ENCODE results near the gene RNF138. TPM values are rescaled to one million over a fixed set of nuclear protein-coding genes. Genes with fewer than 3 reads are reported as not detected.
"Not testable (repeated sequence)": the region's sequence is repeated elsewhere in the genome, so short reads cannot be mapped to it uniquely, and the experiment has no call there.

RNF138 gene
- polyA plus RNA-seq, 4 donors, result 51.1 to 69.4 (median 60.0) TPM

DNA sequence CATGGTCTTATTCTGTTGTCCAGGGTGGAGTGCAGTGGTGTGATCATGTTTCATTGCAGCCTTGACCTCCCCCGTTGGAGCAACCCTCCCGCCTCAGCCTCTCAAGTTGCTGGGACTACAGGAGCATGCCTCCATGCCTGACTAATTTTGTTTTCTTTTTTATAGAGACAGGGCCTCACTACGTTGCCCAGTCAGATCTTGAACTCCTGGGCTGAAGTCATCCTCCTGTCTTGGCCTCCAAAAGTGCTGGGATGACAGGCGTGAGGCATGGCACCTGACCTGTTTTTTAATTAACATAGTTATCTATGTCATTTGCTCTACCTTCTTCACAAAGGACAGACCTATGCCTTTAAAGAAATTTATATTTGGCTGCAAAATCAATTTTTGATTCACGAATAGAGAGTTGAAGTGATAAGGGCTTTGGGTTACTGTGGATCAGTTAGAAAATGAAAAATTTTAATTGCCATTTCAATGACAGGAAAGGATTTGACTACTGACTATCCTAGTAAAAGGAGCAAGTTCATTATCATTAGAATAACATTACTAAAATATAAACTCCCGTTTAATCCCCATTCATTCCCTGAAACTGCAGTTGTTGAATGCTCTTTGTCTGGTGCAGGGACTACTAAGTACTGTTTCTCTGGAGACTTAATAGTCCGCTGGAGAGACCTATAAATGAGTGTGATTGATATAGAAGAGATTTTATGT is 3.7 kb downstream of the RNF138 start:
- no peak for DNase-seq (ENCODE audit: low read depth in 4 of 4, low spot score in 3 of 4)

DNA sequence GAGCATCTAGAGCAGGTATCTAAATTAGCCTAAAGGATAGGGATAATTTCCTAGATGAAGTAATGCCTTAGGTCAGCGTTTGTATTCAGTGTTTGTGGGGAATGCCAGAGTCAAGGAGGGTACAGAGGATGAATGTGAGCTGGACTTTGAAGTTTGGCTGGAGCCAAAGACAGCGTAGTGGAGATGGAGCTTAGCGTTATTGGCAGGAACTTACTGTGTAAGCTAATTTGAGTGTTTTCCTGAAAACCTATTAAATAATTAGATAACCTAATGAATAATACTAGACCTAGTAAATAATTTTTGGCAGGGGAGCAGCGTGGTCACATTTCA is 4.2 kb downstream of the RNF138 start:
- DNase-seq (ENCODE audit: low read depth in 4 of 4, low spot score in 3 of 4), result no peak

- DNase-seq (ENCODE audit: low read depth in 4 of 4, low spot score in 3 of 4), result no peak
Measured at GRCh38 chr18:32096946-32097345, 5.3 kb downstream of the RNF138 start.

DNA sequence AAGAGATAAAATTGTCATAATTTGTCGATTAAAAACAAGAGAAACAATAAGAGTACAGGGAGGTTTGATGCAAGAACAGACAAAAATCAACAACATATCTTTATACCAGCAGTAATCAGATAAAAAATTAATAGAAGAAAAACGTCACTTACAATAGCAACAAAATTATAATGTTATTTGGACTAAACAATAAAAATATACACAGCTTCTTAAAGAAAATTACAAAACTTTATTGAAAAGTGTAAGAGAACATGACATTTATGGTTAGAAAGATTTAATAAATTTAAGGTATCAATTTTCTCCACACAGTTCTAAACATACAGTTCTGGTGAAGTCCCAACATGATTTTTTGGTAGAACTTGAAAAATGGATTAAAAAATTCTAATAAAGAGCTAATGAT is 12.8 kb downstream of the RNF138 start:
- DNase-seq (ENCODE audit: low read depth in 4 of 4, low spot score in 3 of 4), result no peak

- no peak for DNase-seq (ENCODE audit: low read depth in 4 of 4, low spot score in 3 of 4)
Measured at GRCh38 chr18:32110005-32110404, 18.3 kb downstream of the RNF138 start.

- no peak for DNase-seq (ENCODE audit: low read depth in 4 of 4, low spot score in 3 of 4)
Measured at GRCh38 chr18:32111706-32112105, 20.0 kb downstream of the RNF138 start.

- DNase-seq (ENCODE audit: low read depth in 4 of 4, low spot score in 3 of 4), result no peak
Measured at GRCh38 chr18:32112826-32113225, 21.2 kb downstream of the RNF138 start.

DNA sequence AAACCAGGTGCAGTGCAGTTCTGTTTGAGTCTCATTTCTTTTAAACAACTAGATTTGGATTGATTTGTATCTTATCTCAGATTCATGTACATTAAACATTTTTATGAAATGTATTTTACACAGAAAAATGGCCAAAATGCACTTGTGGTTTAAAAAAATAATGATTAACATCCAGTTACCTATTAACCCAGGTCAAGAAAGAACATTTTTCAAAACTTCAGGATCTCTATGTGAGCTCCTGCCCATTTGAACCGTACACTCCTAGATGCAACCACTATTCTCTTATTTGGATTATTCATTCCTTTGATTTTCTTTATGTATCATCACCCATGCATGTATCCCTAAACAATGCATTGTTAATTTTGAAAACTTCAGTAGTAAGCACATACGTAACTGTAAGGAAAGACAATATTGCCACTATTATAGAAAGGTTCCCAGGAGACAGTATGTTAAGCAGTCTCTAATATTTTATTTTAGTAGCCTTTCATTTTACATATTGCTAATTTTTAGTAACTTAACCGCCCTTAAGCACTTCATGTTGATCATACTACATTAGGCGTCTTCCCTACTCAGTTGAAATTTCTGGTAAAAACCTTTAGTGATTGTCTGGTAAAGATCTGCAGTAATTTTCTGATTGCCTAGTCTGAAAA is 22.7 kb downstream of the RNF138 start:
- DNase-seq (ENCODE audit: low read depth in 4 of 4, low spot score in 3 of 4), result no peak

- DNase-seq (ENCODE audit: low read depth in 4 of 4, low spot score in 3 of 4), result no peak
Measured at GRCh38 chr18:32122039-32122438, 30.4 kb downstream of the RNF138 start.

- DNase-seq (ENCODE audit: low read depth in 4 of 4, low spot score in 3 of 4), result no peak
Measured at GRCh38 chr18:32126538-32126937, 34.9 kb downstream of the RNF138 start.

DNA sequence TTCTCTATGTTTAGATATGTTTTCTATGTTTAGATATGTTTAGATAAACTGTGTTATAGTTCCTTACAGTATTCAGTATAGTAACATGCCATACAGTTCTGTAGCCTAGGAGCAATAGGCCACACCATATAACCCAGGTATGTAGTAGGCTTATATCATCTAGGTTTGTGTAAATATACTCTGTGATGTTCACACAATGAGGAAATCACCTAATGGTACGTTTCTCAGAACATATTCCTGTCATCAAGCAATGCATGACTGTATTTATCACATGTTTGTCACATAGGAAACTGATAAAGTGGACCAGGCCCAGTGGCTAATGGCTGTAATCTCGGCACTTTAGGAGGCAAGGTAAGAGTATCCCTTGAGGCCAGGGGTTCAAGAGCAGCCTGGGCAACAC is 44.0 kb downstream of the RNF138 start:
- DNase-seq (ENCODE audit: low read depth in 4 of 4, low spot score in 3 of 4), result no peak

DNA sequence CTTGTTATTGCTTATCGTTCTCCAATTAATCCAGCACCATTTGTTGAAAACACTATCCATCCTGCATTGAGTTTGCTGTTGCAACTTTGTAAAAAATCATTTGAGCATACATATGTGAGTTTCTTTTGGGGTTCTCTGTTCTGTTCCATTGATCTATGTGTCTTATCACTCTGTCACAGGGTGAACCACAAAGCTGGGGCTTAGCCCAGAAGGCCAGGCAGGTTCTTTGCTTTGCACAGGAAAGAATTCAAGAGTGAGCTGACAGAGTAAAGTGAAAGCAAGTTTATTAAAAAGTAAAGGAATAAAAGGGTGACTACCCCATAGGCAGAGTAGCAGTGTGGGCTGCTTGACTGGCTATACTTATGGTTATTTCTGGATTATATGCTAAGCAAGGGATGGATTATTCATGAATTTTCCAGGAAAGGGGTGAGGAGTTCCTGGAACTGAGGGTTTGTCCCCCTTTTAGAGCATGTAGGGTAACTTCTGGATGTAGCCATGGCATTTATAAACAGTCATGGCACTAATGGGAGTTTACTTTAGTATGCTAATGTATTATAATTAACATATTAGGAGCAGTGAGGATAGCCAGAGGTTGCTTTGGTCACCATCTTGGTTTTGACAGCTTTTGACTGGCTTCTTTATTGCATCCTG is 46.8 kb downstream of the RNF138 start:
- no peak for DNase-seq (ENCODE audit: low read depth in 4 of 4, low spot score in 3 of 4)

DNA sequence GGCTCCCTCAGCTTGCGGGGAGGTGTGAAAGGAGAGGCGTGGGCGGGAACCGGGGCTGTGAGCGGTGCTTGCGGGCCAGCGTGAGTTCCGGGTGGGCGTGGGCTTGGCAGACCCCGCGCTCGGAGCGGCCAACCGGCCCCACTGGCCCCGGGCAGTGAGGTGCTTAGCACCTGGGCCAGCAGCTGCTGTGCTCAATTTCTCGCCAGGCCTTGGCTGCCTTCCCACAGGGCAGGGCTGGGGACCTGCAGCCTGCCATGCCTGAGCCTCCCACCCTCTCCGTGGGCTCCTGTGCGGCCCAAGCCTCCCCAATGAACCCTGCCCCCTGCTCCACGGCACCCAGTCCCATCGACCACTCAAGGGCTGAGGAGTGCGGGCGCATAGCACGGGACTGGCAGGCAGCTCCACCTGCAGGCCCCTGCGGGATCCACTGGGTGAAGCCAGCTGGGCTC is 48.2 kb downstream of the RNF138 start:
- DNase-seq (ENCODE audit: low read depth in 4 of 4, low spot score in 3 of 4), result no peak

GRCh38 chr18:32148185-32148870 is 56.7 kb downstream of the RNF138 start:
- no peak for DNase-seq (ENCODE audit: low read depth in 4 of 4, low spot score in 3 of 4)

DNA sequence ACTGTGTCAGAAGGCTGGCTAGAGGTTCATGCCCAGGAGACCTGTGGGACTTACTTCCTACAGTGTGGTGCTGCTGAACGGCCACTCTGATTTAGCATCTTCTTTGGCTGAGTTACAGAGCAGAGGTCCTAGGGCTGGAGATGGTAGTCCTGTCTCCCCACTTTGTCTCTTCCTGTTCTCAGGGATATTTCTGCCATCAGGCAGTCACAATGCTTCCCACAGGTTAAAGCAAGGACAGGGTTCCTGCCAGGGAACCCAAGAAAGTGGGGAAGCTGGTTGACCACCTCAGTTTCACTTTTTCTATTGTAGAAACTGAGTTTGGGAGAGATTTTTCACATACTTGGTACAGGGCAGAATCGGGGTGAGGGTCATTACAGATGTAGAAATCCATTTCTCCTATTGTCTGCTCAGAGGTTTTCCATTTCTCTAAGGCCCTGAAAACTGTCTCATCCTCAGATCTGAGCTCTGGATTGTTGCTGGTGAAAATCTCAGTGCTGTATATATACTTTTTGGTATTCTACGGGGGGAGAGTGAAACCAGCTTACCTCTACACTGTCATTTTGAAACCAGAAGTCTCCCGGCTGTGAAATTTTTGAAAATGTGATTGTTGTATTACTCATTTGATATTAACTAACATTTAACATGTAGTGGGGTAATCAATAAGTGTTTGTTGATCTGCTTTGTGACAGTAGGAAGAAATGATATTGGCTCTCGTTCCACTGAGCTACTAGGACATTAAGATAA is 61.2 kb downstream of the RNF138 start:
- no peak for DNase-seq (ENCODE audit: low read depth in 4 of 4, low spot score in 3 of 4)

- DNase-seq (ENCODE audit: low read depth in 4 of 4, low spot score in 3 of 4), result no peak
Measured at GRCh38 chr18:32156855-32157254, 65.2 kb downstream of the RNF138 start.

GRCh38 chr18:32157580-32157979 is 65.9 kb downstream of the RNF138 start:
- no peak for DNase-seq (ENCODE audit: low read depth in 4 of 4, low spot score in 3 of 4)

- DNase-seq (ENCODE audit: low read depth in 4 of 4, low spot score in 3 of 4), result peak; percentile 79 to 88 (median 86)
Measured at GRCh38 chr18:32158108-32158624, 66.5 kb downstream of the RNF138 start.

DNA sequence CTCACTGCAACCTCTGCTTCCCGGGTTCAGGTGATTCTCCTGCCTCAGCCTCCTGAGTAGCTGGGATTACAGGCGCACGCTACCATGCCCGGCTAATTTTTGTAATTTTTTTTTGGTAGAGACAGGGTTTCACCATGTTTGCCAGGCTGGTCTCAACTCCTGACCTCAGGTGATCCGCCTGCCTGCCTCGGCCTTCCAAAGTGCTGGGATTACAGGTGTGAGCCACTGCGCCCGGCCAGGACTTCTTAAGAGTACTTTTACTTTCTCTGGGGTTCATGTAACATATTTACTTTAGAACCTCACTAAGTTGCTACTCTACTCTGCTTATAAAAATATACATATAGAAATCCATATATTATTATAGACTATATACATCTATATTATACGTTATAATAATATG is 67.0 kb downstream of the RNF138 start:
- DNase-seq (ENCODE audit: low read depth in 4 of 4, low spot score in 3 of 4), result not testable (repeated sequence)

GRCh38 chr18:32160547-32160946 is 68.9 kb downstream of the RNF138 start:
- no peak for DNase-seq (ENCODE audit: low read depth in 4 of 4, low spot score in 3 of 4)

All from right renal pelvis (tissue), 4 donors.